Gastroesophageal sphincter (tissue), 4 donors: Measurements from ENCODE around the gene HAUS3. TPM values are rescaled to one million over a fixed set of nuclear protein-coding genes. Genes with fewer than 3 reads are reported as not detected.
"Not testable (repeated sequence)": the region's sequence is repeated elsewhere in the genome, so short reads cannot be mapped to it uniquely, and the experiment has no call there.

Source experiments
- ATAC-seq: fragments of 150-250 bp; one replicate; pipeline ENCODE4 v1.9.1; 2016; ENCODE audit warnings: mild to moderate bottlenecking, moderate library complexity
- H3K27ac ChIP-seq, 4 donors: fragments of 200-600 bp; sonication (generic) in 3 of 4; 1 replicate in 3 of 4; 2 replicates in 1 of 4; pipeline ENCODE4 v1.5.1; 2016 to 2019
- H3K27me3 ChIP-seq: fragments of 200-600 bp; sonication (generic); one replicate; pipeline ENCODE4 v1.5.1; 2019
- H3K36me3 ChIP-seq, 2 donors: fragments of 200-600 bp; sonication (generic); one replicate each; pipeline ENCODE4 v1.5.1; 2019; ENCODE audit warnings: control low read depth in 1 of 2
- H3K4me1 ChIP-seq, 3 donors: fragments of 200-600 bp; sonication (generic); 1 replicate in 2 of 3; 2 replicates in 1 of 3; pipeline ENCODE4 v1.5.1; 2016 to 2019; ENCODE audit warnings: control low read depth in 2 of 3
- H3K4me3 ChIP-seq, 2 donors: fragments of 200-600 bp; sonication (generic); one replicate each; pipeline ENCODE4 v1.5.1; 2019; ENCODE audit warnings: mild to moderate bottlenecking in 1 of 2, moderate library complexity in 1 of 2
- H3K9me3 ChIP-seq, 3 donors: fragments of 200-600 bp; sonication (generic); one replicate each; pipeline ENCODE4 v1.5.1; 2017 to 2019; ENCODE audit warnings: control low read depth in 2 of 3
- EP300 ChIP-seq: sonication (generic); formaldehyde crosslinking; IDR thresholded peaks from one replicate; pipeline ENCODE4 v1.6.1; 2017; ENCODE audit warnings: antibody characterized with exemption, mild to moderate bottlenecking
- POLR2A ChIP-seq, 2 donors: fragments of 450-650 bp; IDR thresholded peaks; one replicate each; pipeline ENCODE4 v1.6.1; 2017; ENCODE audit warnings: antibody characterized with exemption in 2 of 2, mild to moderate bottlenecking in 2 of 2, moderate library complexity in 1 of 2
- POLR2AphosphoS5 ChIP-seq: sonication (generic); formaldehyde crosslinking; IDR thresholded peaks from one replicate; pipeline ENCODE4 v1.6.1; 2017; ENCODE audit warnings: antibody characterized with exemption
- WGBS, 2 donors: methylation state at CpG; one replicate each; pipeline ENCODE4 v1.1.5; 2018; ENCODE audit warnings: low coverage in 1 of 2; 5-methylcytosine and 5-hydroxymethylcytosine counted together
- total RNA-seq, 4 donors: library from RNA; depleted of rRNA; stranded (reverse); fragments of >200 nt; gene quantifications; one replicate each; pipeline ENCODE4 v1.1.0, GENCODE V29; 2016
- TF ChIP-seq, protein P1 (sequence below), 4 experiments: fragments of 200-600 bp in 2 of 4; fragments of 450-650 bp in 2 of 4; sonication (generic) in 1 of 4; IDR thresholded peaks; one replicate each; pipeline ENCODE4 v1.5.1; 2017 to 2019; ENCODE audit warnings: antibody characterized with exemption in 4 of 4, mild to moderate bottlenecking in 2 of 4, moderate library complexity in 2 of 4

Gene HAUS3
- total RNA-seq, 4 donors from 2014 or later = 10.0 to 16.3 (median 12.7) TPM

DNA sequence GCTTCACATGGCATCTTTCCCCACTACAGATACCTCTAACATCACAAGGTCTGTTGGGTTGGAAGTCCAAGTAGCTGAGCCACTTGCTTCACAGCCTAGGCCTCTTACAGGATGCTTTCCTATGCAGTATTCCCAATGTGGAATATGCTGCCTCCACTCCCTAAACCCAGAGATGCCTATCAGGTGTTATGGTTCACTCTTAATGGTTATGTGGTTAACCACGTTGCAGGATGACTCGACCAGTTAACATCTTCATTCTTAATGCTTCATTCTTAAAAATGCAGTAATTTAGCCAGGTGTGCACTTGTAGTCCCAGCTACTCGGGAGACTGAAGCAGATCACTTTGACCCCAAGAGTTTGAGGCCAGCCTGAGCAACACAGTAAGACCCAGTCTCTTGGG, 24.2 kb downstream of the HAUS3 start:
- TF ChIP-seq, protein P1, sequence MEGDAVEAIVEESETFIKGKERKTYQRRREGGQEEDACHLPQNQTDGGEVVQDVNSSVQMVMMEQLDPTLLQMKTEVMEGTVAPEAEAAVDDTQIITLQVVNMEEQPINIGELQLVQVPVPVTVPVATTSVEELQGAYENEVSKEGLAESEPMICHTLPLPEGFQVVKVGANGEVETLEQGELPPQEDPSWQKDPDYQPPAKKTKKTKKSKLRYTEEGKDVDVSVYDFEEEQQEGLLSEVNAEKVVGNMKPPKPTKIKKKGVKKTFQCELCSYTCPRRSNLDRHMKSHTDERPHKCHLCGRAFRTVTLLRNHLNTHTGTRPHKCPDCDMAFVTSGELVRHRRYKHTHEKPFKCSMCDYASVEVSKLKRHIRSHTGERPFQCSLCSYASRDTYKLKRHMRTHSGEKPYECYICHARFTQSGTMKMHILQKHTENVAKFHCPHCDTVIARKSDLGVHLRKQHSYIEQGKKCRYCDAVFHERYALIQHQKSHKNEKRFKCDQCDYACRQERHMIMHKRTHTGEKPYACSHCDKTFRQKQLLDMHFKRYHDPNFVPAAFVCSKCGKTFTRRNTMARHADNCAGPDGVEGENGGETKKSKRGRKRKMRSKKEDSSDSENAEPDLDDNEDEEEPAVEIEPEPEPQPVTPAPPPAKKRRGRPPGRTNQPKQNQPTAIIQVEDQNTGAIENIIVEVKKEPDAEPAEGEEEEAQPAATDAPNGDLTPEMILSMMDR (IDR thresholded peaks at IDR 0.05) = no peak
- TF ChIP-seq POLR2AphosphoS5 = no peak
- no peak for TF ChIP-seq POLR2A (IDR thresholded peaks at IDR 0.05)
- no peak for TF ChIP-seq EP300
- 54% methylated on average over 2 of the region's 3 CpGs; no CpG with 5 or more reads in 1 of the 2 donors for WGBS, 2 donors
- H3K27me3 ChIP-seq = no peaks in the 10 kb centered on the region

DNA sequence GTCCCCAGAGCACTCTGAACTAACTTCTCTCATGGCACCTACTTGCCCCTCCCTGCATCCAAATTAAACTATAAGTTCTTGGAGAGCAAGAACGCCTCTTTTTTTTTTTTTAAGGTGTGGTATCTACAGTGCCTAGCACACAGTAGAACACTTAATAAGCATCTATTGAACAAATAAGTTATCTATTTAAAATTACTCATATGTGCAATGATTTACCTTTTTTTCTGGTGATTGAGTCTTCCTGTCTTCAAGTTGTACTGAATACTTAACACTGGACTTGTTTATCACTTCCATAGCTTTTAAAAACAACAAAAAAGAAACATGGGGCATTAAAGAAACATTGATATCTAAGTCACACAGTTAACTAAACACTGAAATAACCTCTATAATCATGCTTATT, 29.1 kb downstream of the HAUS3 start:
- WGBS, 2 donors = 80 to 92% methylated on average over 1 of the region's 1 CpG
- Histone ChIP-seq H3K27me3 (no peaks in the 10 kb centered on the region), H3K4me3 (no peak overlapping the region), H3K36me3 (peaks cover 0 to under 1% of the 10 kb centered on the region in 2 donors), H3K27ac (no peak overlapping the region), H3K4me1 (no peaks in the 10 kb centered on the region), H3K9me3 (no peaks in the 10 kb centered on the region)
- ATAC-seq = no peak
- TF ChIP-seq, protein P1 (IDR thresholded peaks at IDR 0.05) = no peak
- TF ChIP-seq POLR2A (IDR thresholded peaks at IDR 0.05) = no peak
- no peak for TF ChIP-seq EP300

More for the DNA sequence above, 24.2 kb downstream of the HAUS3 start:
- no peak for ATAC-seq
- no peaks in the 10 kb centered on the region for H3K9me3 ChIP-seq
- H3K4me1 ChIP-seq = peaks cover 0 to 6% (median 0%) of the 10 kb centered on the region in 3 donors
- no peak overlapping the region for H3K27ac ChIP-seq
- H3K4me3 ChIP-seq = no peak overlapping the region
- peaks cover 0 to 9% of the 10 kb centered on the region in 2 donors for H3K36me3 ChIP-seq

DNA sequence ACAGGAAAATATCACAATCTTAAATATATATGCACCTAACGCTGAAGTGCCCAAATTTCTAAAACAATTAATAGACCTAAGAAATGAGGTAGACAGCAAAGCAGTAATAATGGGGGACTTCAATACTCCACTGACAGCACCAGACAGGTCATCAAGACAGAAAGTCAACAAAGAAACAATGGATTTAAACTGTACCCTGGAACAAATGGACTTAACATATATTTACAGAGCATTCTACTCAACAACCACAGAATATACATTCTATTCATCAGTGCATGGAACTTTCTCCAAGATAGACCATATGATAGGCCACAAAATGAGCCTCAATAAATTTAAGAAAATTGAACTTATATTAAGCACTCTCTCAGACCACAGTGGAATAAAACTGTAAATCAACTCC, 39.1 kb downstream of the HAUS3 start:
- H3K9me3 ChIP-seq, H3K27me3 ChIP-seq, H3K4me3 ChIP-seq, H3K4me1 ChIP-seq, ATAC-seq, H3K27ac ChIP-seq: not testable (repeated sequence)
- 92 to 100% methylated on average over 1 of the region's 1 CpG for WGBS, 2 donors
- peaks cover 0 to 10% of the 10 kb centered on the region in 2 donors for H3K36me3 ChIP-seq

DNA sequence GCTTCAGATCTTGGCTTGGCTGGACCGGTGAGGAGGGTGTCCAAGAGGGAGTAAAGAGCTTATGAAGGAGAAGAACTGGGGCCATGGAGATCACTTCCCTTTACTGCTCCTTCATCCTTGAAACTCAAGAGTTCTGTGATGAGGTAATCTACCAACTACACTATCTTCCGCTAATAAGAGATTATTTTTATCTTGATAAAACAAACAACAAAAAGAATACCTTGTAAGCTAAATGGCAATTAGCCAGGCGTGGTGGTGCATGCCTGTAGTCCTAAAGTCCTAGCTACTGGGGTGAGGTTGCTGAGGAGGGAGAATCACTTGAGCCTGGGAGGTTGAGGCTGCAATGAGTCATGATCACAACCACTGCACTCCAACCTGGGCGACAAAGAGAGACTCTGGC, 47.4 kb downstream of the HAUS3 start:
- whole genome bisulfite sequencing, 2 donors = 85 to 91% methylated on average over 4 of the region's 4 CpGs
- TF ChIP-seq POLR2AphosphoS5 = no peak
- TF ChIP-seq EP300 = no peak
- TF ChIP-seq POLR2A (IDR thresholded peaks at IDR 0.05) = no peak
- TF ChIP-seq, protein P1 (IDR thresholded peaks at IDR 0.05) = no peak
- Histone ChIP-seq H3K27ac (no peak overlapping the region), H3K27me3 (no peaks in the 10 kb centered on the region), H3K9me3 (no peaks in the 10 kb centered on the region), H3K4me1 (no peaks in the 10 kb centered on the region), H3K36me3 (peaks cover 0 to 19% of the 10 kb centered on the region in 2 donors), H3K4me3 (no peak overlapping the region)
- no peak for ATAC-seq

DNA sequence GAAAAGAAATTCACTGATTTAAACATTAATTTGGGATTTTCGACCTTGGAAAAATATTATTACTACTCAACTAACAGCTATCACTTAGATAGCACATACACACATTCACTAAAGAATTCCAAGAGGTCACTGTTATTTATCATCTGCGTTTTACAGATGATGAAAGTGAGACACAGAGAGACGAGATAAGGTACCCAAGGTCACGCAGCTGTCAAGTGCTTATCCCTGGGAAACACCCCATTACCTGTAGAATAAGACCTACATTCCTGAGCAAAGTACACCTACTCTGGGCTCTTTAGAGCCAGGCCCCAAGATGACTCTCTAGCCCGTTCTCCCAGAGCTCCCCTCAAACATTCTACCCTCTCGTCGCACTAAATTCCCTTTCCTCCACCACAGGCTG, 48.6 kb downstream of the HAUS3 start:
- Histone ChIP-seq H3K9me3 (no peaks in the 10 kb centered on the region), H3K27me3 (no peaks in the 10 kb centered on the region), H3K4me1 (no peaks in the 10 kb centered on the region), H3K4me3 (no peak overlapping the region), H3K27ac (no peak overlapping the region), H3K36me3 (peaks cover 0 to 18% of the 10 kb centered on the region in 2 donors)
- 67 to 70% methylated on average over 6 to 7 of the region's 7 CpGs for WGBS, 2 donors
- ATAC-seq = no peak
- TF ChIP-seq EP300 = no peak
- TF ChIP-seq, protein P1 (IDR thresholded peaks at IDR 0.05) = no peak
- TF ChIP-seq POLR2AphosphoS5 = no peak

DNA sequence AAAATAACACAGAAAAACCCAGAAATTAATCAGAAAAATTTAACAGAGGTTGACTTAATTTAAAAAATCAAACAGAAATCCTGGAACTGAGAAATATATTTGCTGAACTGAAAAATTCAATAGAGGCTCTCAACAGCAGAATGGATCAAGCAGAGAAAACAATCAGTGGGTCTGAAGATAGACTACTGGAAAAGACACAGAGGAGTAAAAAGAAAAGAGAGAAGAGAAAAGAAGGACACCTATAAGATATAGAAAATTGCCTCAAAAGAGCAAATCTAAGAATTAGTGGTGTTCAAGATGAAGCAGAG, 55.1 kb downstream of the HAUS3 start:
- Histone ChIP-seq H3K36me3 (no peaks in the 10 kb centered on the region), H3K27ac (no peak overlapping the region), H3K4me3 (no peak overlapping the region), H3K9me3 (peaks cover 0 to 5% (median 0%) of the 10 kb centered on the region in 3 donors), H3K27me3 (no peaks in the 10 kb centered on the region), H3K4me1 (no peaks in the 10 kb centered on the region)
- TF ChIP-seq POLR2A (IDR thresholded peaks at IDR 0.05) (no peak), EP300 (no peak), POLR2AphosphoS5 (no peak)
- TF ChIP-seq, protein P1 (IDR thresholded peaks at IDR 0.05) = no peak
- ATAC-seq = no peak
